H1 (cell line): ENCODE results near the gene RNF214. TPM values are rescaled to one million over a fixed set of nuclear protein-coding genes. Genes with fewer than 3 reads are reported as not detected.
"Not testable (repeated sequence)": the region's sequence is repeated elsewhere in the genome, so short reads cannot be mapped to it uniquely, and the experiment has no call there.

Experiments
- CTCF ChIA-PET: fragments of 300-600 bp; sonication (Branson Sonifier 250); formaldehyde crosslinking; loops from one replicate; lab custom pipeline; 2021; ENCODE audit not compliant: partially characterized antibody; lab: Charles Lee
- POLR2A ChIA-PET: fragments of 300-600 bp; sonication (Branson Sonifier 250); formaldehyde crosslinking; loops from one replicate; lab custom pipeline; 2021; ENCODE audit warnings: inconsistent platforms; ENCODE audit not compliant: partially characterized antibody; lab: Charles Lee
- DNase-seq, 2 experiments: peaks; one replicate each; pipeline versions ENCODE4 v3.0.0 to v3.0.0-alpha.2; 2010 to 2022; ENCODE audit warnings: low spot score in 2 of 2, low read depth in 1 of 2, mixed read lengths in 1 of 2
- FAIRE-seq: peaks from 2 replicates; lab custom pipeline; 2011; peaks lifted over from hg19 to GRCh38; lab: Jason Lieb, UNC
- H2AFZ ChIP-seq: 2 replicates; pipeline ENCODE4 v1.8.1; 2012; ENCODE audit warnings: low read length, inconsistent platforms
- H2AK5ac ChIP-seq: 2 replicates; pipeline ENCODE4 v1.6.1; 2013; ENCODE audit warnings: low read depth, low read length
- H2BK120ac ChIP-seq: replicated peaks from 2 replicates; pipeline ENCODE3; 2013; ENCODE audit warnings: low read depth, low read length, inconsistent platforms
- H2BK12ac ChIP-seq: 2 replicates; pipeline ENCODE4 v1.6.1; 2013; ENCODE audit warnings: low read depth, low read length
- H2BK15ac ChIP-seq: 2 replicates; pipeline ENCODE4 v1.6.1; 2013; ENCODE audit warnings: low read length
- H2BK20ac ChIP-seq: 2 replicates; pipeline ENCODE4 v1.6.1; 2013; ENCODE audit warnings: low read length
- H2BK5ac ChIP-seq: 2 replicates; pipeline ENCODE4 v1.6.1; 2013; ENCODE audit warnings: low read depth, low read length
- H3K14ac ChIP-seq: 2 replicates; pipeline ENCODE4 v1.6.1; 2013; ENCODE audit warnings: inconsistent platforms; ENCODE audit not compliant: insufficient read length
- H3K18ac ChIP-seq: 2 replicates; pipeline ENCODE4 v1.6.1; 2013; ENCODE audit warnings: low read length; ENCODE audit errors: extremely low read depth
- H3K23ac ChIP-seq: 2 replicates; pipeline ENCODE4 v1.6.1; 2013; ENCODE audit warnings: inconsistent platforms; ENCODE audit not compliant: insufficient read length
- H3K23me2 ChIP-seq: 2 replicates; pipeline ENCODE4 v1.6.1; 2013; ENCODE audit warnings: low read depth, low read length
- H3K27ac ChIP-seq: 2 replicates; pipeline ENCODE4 v1.6.1; 2011; ENCODE audit warnings: low read depth, low read length, inconsistent platforms
- H3K27me3 ChIP-seq, 4 experiments: replicated peaks in 1 of 4; 1 replicate in 1 of 4; 2 replicates in 3 of 4; pipeline versions ENCODE4 v1.6.1 to v1.8.1; 2011 to 2013; ENCODE audit warnings: low read length in 3 of 4, mild to moderate bottlenecking in 3 of 4, inconsistent platforms in 2 of 4, mixed read lengths in 2 of 4, moderate library complexity in 1 of 4; ENCODE audit not compliant: control insufficient read depth in 3 of 4, insufficient read depth in 3 of 4; ENCODE audit errors: extremely low read depth in 1 of 4
- H3K36me3 ChIP-seq, 4 experiments: 2 replicates each; pipeline versions ENCODE4 v1.6.1 to v1.8.1; 2011 to 2013; ENCODE audit warnings: mild to moderate bottlenecking in 4 of 4, low read length in 3 of 4, moderate library complexity in 2 of 4, control low read depth in 1 of 4, inconsistent platforms in 1 of 4; ENCODE audit not compliant: insufficient read depth in 4 of 4, control insufficient read depth in 2 of 4
- H3K4ac ChIP-seq: replicated peaks from 2 replicates; pipeline ENCODE3; 2013; ENCODE audit warnings: low read length, low read depth, mixed read lengths, inconsistent platforms; ENCODE audit not compliant: insufficient read length
- H3K4me1 ChIP-seq, 4 experiments: replicated peaks in 1 of 4; 1 replicate in 1 of 4; 2 replicates in 3 of 4; pipeline versions ENCODE4 v1.6.1 to v1.8.1; 2011 to 2013; ENCODE audit warnings: low read length in 3 of 4, inconsistent platforms in 2 of 4, mixed read lengths in 1 of 4; ENCODE audit not compliant: insufficient read depth in 4 of 4, control insufficient read depth in 3 of 4
- H3K4me2 ChIP-seq, 2 experiments: 2 replicates each; pipeline versions ENCODE4 v1.6.1 to v1.8.1; 2011 to 2013; ENCODE audit warnings: low read depth in 2 of 2, low read length in 2 of 2, control low read depth in 1 of 2, inconsistent platforms in 1 of 2, mild to moderate bottlenecking in 1 of 2; ENCODE audit not compliant: insufficient read depth in 1 of 2
- H3K4me3 ChIP-seq, 4 experiments: fragments of 200-600, 300-600 bp in 1 of 4; sonication (generic), shearing (Covaris generic), sonication (Bioruptor Twin) in 1 of 4; 2 replicates each; pipeline versions ENCODE4 v1.5.1 to v1.8.1; 2011 to 2016; ENCODE audit warnings: low read length in 4 of 4, low read depth in 3 of 4, control low read depth in 2 of 4, inconsistent platforms in 2 of 4, mild to moderate bottlenecking in 2 of 4, mixed read lengths in 1 of 4, moderate library complexity in 1 of 4; ENCODE audit not compliant: insufficient read depth in 2 of 4; ENCODE audit errors: extremely low read depth in 1 of 4
- H3K56ac ChIP-seq: replicated peaks from 2 replicates; pipeline ENCODE3; 2013; ENCODE audit warnings: low read depth, mild to moderate bottlenecking, mixed read lengths, low read length, inconsistent platforms; ENCODE audit not compliant: insufficient read length
- H3K79me1 ChIP-seq: 2 replicates; pipeline ENCODE4 v1.6.1; 2013; ENCODE audit warnings: low read depth, low read length, control low read depth
- H3K79me2 ChIP-seq, 2 experiments: 2 replicates each; pipeline versions ENCODE4 v1.6.1 to v1.8.1; 2012 to 2013; ENCODE audit warnings: low read length in 2 of 2, mild to moderate bottlenecking in 2 of 2, inconsistent platforms in 1 of 2; ENCODE audit not compliant: insufficient read depth in 2 of 2, control insufficient read depth in 1 of 2
- H3K9ac ChIP-seq, 4 experiments: replicated peaks in 1 of 4; 1 replicate in 1 of 4; 2 replicates in 3 of 4; pipeline versions ENCODE4 v1.6.1 to v1.8.1; 2011 to 2013; ENCODE audit warnings: low read depth in 3 of 4, low read length in 3 of 4, control low read depth in 2 of 4, mild to moderate bottlenecking in 2 of 4, moderate library complexity in 2 of 4, inconsistent platforms in 1 of 4; ENCODE audit errors: extremely low read depth in 1 of 4
- H3K9me3 ChIP-seq, 2 experiments: 2 replicates each; pipeline versions ENCODE4 v1.6.1 to v1.8.1; 2012 to 2013; ENCODE audit warnings: mild to moderate bottlenecking in 2 of 2, moderate library complexity in 2 of 2, control low read depth in 1 of 2, inconsistent platforms in 1 of 2, low read depth in 1 of 2, low read length in 1 of 2, mixed read lengths in 1 of 2; ENCODE audit not compliant: insufficient read depth in 2 of 2
- H4K20me1 ChIP-seq, 2 experiments: replicated peaks in 1 of 2; 2 replicates each; pipeline versions ENCODE3 to v1.8.1; 2011 to 2013; ENCODE audit warnings: inconsistent platforms in 2 of 2, low read length in 2 of 2, mild to moderate bottlenecking in 1 of 2; ENCODE audit not compliant: insufficient read depth in 2 of 2, control insufficient read depth in 1 of 2
- H4K5ac ChIP-seq: 2 replicates; pipeline ENCODE4 v1.6.1; 2013; ENCODE audit warnings: low read length, low read depth, mixed read lengths, inconsistent platforms; ENCODE audit not compliant: insufficient read length
- H4K8ac ChIP-seq: 2 replicates; pipeline ENCODE4 v1.8.0; 2013; ENCODE audit warnings: mild to moderate bottlenecking, moderate library complexity, low read length, inconsistent platforms; ENCODE audit not compliant: insufficient read depth; ENCODE audit errors: extremely low read depth
- H4K91ac ChIP-seq: replicated peaks from 2 replicates; pipeline ENCODE3; 2013; ENCODE audit warnings: low read length, mixed read lengths, inconsistent platforms; ENCODE audit not compliant: insufficient read length
- EP300 ChIP-seq, 2 experiments: IDR thresholded peaks; 1 replicate in 1 of 2; 2 replicates in 1 of 2; pipeline ENCODE4 v1.6.1; 2011 to 2012; ENCODE audit warnings: low read depth in 2 of 2, low read length in 2 of 2, mild to moderate bottlenecking in 2 of 2, borderline replicate concordance in 1 of 2, inconsistent platforms in 1 of 2, moderate library complexity in 1 of 2
- NRF1 ChIP-seq: IDR thresholded peaks from 2 replicates; pipeline ENCODE4 v1.6.1; 2011; ENCODE audit warnings: mild to moderate bottlenecking, low read depth, low read length, improper control_type of control experiment
- WGBS, 2 experiments: shearing (Covaris generic) in 1 of 2; methylation state at CpG; one replicate each; pipeline versions ENCODE4 v1.1.6 to v1.1.7; 2013 to 2015; ENCODE audit warnings: low lambda C conversion rate in 2 of 2, mixed read lengths in 2 of 2, inconsistent platforms in 1 of 2, low coverage in 1 of 2, missing lambda C conversion rate in 1 of 2; ENCODE audit not compliant: insufficient replicate concordance in 2 of 2, insufficient coverage in 1 of 2, insufficient read length in 1 of 2; ENCODE audit errors: extremely low coverage in 1 of 2, missing lambda C conversion rate in 1 of 2; 5-methylcytosine and 5-hydroxymethylcytosine counted together
- polyA plus RNA-seq, 7 experiments: library from polyadenylated mRNA; depleted of rRNA in 3 of 7; stranded (reverse) in 5 of 7; unstranded in 2 of 7; fragments of >200 nt in 5 of 7; fragments of 200-250 nt in 2 of 7; gene quantifications; 1 replicate in 5 of 7; 2 replicates in 1 of 7; 4 replicates in 1 of 7; pipeline versions ENCODE4 v1.2.1 to v1.2.3, GENCODE V29; 2011 to 2013; ENCODE audit warnings: missing spikeins in 2 of 7, mixed read lengths in 2 of 7
- total RNA-seq: library from RNA; stranded (reverse); fragmentation: NEBNext Ultra II Directional; extraction: Animal tissue kit (Norgen Biotek cat#: 25700); gene quantifications from 2 replicates; pipeline ENCODE4 v1.2.1, GENCODE V29; 2021

The RNF214 gene
- total and polyA plus RNA-seq, 2 of the 8 experiments (the other 6 are each of a cell fraction or from before 2014, with no cell fraction given): 34.9 to 35.6 TPM

DNA sequence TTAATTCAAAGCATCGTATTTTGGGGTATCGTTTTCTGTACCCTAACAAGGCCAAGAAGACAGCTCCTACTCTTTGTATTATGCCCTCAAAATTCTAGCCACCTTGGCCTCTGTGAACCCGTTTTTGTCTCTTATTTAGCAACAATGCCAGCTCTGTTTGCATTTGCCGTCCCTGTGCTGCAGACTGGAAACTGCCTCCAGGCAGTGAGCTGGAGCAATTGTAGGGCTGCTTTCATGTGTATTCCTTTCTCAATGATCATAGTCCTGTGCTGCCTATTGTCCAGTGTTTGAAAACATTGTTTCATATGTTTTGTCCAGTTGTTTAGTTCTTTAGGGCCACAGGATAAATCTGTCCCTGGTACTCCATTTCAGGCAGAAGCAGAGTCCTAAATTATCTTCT, 38.7 kb downstream of the RNF214 start (continued):
- TF ChIP-seq EP300 (IDR thresholded peaks at IDR 0.05; ENCODE audit: borderline replicate concordance in 1 of 2, low read depth in 2 of 2, low read length in 2 of 2) (no peak), NRF1 (no peak)
- TF ChIP-seq, all 59 proteins: peak for 0

DNA sequence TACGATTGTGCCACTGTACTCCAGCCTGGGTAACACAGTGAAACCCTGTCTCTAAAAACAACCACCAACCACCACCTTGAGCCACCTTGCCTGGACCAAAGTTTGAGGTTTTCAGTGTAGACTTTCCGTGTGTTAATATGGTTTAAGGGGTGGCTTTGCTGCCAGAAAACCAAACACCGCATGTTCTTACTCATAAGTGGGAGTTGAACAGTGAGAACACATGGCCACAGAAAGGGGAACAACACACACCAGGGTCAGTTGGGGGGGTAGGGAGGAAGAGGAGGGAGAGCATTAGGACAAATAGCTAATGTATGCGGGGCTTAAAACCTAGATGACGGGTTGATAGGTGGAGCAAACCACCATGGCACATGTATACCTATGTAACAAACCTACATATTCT, 39.7 kb downstream of the RNF214 start:
- H2AK5ac ChIP-seq, DNase-seq, H4K91ac ChIP-seq, H3K18ac ChIP-seq, FAIRE-seq, H4K8ac ChIP-seq, H2BK15ac ChIP-seq, H3K9me3 ChIP-seq, H3K4me1 ChIP-seq, H3K9ac ChIP-seq, H3K27me3 ChIP-seq, H4K5ac ChIP-seq, H3K23me2 ChIP-seq, H3K4ac ChIP-seq, H3K56ac ChIP-seq, H3K14ac ChIP-seq, H3K36me3 ChIP-seq, H3K4me2 ChIP-seq, H3K27ac ChIP-seq, H4K20me1 ChIP-seq, H2BK20ac ChIP-seq, H3K79me2 ChIP-seq, H2BK120ac ChIP-seq, H3K4me3 ChIP-seq, H3K79me1 ChIP-seq, H2AFZ ChIP-seq, H2BK5ac ChIP-seq, H3K23ac ChIP-seq, H2BK12ac ChIP-seq: not testable (repeated sequence)
- 93% methylated on average over 5 of the region's 5 CpGs; no CpG with 5 or more reads in 1 of the 2 experiments for WGBS, 2 experiments
- POLR2A ChIA-PET: interaction anchor here (1.8 kb wide), 1 partner anchor 10 kb away, joined by 5 read pairs; no protein-coding TSS in a partner anchor
- CTCF ChIA-PET: interaction anchor here (1.0 kb wide), 1 partner anchor 346 kb away, joined by 3 read pairs; no protein-coding TSS in a partner anchor
